ENCODE data around the gene CACNA1S.

CACNA1S gene

DNA sequence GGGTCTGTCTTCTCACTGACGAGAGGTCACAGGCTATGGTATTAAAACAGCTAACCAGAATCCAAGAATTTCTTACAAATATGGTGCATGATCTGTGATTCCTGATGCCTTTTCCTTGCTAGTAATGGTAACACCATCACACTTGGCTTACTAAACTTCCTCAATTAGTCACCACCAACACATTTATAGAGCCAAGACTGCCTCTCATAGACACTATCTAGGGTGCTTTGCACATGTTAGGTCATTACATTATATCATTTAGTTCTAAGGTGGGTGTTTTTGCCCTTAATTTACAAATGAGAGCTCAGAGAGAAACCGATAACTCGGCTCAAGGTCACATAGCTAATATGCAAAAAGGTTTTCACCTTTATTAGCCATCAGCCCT lies 97.4 kb downstream of the CACNA1S start:
- DNase-seq (ENCODE audit: low read depth in 1 of 2, low spot score in 1 of 2) = no peak

DNA sequence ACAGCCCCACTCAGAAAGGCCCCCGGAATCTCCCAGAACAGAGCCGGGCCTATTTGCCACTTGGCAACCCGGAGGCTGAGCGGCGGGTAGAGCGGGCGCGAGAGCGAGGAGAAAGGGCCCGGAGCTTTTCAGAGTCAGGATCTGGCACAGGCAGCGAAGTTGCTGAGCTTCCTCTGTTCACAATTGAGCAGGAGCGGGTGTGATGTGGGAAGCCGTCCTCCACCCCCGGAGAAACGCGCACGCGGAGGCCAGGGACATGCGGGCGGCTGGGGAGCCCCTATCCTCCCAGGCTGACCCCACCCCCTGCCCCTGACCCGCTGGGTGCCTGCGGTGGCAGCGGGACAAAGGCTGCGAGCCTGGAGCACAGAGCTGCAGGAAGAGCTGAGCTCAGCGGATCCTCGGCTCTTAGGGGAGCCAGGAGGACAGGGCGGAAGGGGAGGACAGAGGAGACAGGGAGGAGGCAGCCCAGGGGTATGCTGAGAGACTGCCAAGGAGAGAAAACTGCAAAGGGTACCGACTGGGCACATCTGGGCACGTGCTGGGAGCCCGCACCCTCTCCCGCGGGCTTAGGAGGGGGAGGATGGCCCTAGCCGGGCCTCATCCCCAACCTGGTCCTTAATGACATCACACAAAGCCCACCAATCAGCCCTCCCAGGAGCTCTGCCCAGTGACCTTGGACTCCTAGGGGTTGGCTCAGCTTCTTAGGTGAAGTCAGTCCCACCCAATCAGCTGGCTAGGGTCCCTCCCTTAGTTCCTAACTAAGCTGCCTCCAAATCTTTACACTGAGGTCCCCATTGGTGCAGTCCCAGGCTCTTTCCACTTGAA lies 98.0 kb downstream of the CACNA1S start:
- no peak for DNase-seq (ENCODE audit: low read depth in 1 of 2, low spot score in 1 of 2)

DNA sequence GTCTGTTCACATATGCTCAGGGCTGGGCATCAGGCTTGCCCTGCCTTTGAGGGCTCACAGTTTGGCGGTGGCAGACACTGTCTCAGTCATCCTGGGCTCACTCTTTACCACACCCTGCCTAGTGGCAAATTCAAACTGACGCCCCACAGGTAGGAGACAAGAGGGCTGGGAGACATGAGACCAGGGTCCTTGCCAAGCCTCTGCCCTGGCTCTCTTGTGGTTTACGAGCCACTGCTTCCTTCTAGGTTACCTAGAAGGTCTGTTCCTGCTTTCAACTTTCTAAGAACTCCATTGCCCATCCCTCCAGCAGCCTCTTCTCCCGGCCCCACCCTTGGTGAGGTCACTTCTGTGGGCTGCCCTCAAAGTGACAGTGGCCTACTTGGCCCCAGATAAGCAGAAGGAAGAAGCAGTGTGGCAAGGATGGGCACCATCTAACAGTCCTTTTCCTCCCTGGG lies 99.2 kb downstream of the CACNA1S start:
- no peak for DNase-seq (ENCODE audit: low read depth in 1 of 2, low spot score in 1 of 2)

DNA sequence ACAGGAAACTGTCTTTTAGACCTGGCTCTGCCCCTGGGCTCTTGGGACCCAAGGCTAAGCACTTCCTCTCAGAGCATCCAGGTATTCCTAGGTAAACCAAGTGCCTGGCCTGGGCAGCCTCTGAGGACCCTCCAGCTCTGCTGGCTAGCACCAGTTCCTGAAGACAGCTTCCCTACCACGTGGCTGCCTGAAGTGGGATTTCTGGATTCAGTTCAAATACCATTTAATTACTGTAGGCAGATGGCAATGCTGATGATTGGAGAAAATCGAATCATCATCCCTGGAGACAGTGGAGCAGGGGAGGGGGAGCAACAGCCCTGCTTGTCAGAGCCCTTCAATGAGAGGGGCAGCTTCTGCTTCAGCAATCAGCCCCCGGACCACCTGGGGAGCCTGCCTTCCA lies 100.6 kb downstream of the CACNA1S start:
- no peak for DNase-seq (ENCODE audit: low read depth in 1 of 2, low spot score in 1 of 2)

DNA sequence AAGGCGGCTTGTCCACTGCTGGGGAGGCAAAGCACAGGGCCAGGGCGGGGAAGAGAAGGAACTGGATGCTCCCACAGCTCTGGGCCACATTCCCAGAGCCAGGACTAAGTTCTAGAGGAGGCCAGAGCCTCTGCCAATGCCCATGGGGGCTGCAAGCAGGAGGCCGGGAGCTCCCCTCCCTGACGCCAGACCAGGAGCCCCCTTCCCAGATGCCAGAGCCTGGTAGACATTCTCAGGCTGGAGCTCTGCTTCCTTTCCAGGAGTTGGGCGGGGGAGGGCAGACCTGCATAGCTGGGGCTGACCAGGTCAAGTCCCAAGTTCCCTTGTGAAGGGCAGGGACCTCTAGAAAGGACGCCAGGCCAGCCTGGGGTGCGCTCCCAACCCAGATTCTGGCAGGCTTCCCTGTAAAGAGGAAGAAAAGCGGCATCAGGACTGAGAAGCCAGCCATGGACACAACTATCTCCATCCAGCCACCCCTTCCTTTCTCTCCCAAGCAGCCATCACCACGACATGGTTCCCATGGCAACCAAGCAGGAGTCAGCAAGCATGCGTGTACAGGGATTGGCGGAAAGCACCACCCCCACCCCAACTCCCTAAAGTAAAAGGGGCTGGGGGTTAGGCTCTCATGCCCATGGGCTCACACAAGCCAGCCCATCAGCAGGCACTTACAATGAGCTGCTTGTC lies 102.1 kb downstream of the CACNA1S start:
- DNase-seq (ENCODE audit: low read depth in 1 of 2, low spot score in 1 of 2) = no peak

DNA sequence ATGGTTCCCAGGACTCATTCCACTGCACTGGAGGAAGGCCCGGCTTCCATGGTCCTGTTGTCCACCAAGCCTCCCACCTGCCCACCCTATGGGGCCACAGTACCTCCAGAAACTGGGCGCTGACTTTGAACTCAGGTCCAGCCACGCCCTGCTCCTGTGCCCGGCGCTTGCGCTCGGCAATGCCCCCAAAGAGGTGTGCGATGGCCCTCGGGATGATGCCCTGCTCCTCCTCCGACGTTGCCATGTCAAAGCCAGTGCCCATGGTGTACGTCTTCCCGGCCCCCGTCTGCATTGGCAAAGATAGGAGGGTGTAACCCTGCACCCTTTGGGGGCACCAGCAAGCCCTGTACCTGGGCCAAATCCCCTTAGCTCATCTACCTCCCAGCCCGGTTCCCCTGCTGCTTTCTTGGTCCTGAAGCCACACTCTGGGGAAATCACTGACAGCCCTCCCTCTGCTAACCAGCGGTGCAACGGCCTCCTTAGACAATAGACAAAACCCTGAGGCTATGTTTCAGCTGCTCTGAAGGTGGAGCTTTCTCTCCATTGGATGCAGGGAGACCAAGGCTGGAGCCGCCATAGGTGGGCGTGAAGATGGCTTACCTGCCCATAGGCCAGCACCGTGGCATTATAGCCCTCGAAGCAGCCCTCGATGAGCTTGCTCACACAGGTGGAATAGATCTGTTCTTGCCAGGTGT lies 103.4 kb downstream of the CACNA1S start:
- DNase-seq (ENCODE audit: low read depth in 1 of 2, low spot score in 1 of 2) = no peak

DNA sequence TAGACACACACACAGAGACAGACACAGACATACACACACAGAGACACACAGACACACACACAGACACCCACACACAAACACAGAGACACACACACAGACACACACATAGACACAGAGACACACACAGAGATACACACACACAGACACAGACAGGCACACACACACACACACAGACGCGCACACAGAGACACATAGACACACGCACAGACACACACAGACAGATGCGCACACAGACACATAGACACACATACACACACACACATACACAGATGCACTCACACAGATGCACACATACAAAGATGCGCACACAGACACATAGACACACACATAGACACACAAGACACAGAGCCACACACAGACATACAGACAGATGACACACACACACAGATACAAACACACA lies 104.7 kb downstream of the CACNA1S start:
- DNase-seq (ENCODE audit: low read depth in 1 of 2, low spot score in 1 of 2) = no peak

DNA sequence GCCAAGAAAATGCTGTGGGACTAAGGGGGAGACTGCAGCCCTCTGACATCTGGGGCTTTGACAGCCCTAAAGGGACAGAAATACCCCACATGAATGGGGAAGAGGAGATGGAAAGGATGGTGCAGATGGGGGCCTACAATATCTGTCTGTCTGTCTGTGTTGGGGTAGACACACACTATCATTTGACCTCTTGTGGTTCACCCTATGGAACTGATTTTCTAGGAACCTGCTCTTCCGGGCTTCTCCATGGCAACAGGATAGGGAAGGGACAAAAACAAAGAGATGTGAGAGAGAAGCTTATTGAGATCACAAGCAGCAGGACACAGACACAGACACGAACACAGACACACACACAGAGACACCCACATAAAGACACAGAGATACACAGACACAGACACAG lies 105.8 kb downstream of the CACNA1S start:
- no peak for DNase-seq (ENCODE audit: low read depth in 1 of 2, low spot score in 1 of 2)

DNA sequence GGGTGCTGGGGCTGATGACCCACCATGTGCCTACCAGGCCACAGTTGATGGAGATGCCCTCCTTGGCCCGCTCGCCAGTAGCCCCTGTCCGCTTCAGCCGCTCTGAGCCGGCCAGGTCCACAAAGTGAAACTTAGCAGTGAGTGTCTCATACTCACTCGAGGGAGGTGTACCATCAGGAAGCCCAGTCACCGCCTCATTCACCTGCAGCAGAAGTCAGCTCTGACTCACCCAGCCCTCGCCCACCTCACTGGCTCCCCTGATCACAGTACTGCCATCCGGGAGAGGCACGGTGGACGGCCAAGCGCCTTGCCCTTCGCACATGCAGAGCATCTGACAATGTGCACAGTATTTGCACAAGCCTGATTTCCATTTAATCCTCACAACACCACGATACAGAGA lies 107.5 kb downstream of the CACNA1S start:
- DNase-seq (ENCODE audit: low read depth in 1 of 2, low spot score in 1 of 2) = no peak

DNA sequence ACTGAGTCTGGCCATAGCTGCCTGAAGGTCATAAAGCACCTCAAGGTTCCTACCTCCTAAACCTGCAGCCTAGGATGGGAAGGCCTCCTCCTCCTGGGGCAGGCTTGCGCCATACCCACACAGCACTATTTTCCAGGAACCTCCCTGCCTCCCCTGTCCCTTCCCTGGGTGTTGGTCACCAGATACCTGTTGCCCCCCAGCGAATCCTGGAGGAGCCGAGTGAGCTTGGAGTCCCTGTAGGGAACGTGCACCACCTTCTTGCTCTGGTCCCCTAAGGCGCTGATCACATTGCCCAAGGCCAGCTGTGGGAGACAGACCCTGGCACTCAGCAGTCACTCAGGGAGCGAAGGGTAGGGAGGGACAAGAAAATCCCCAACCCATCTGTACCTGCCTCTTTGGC lies 108.1 kb downstream of the CACNA1S start:
- DNase-seq (ENCODE audit: low read depth in 1 of 2, low spot score in 1 of 2) = no peak

DNA sequence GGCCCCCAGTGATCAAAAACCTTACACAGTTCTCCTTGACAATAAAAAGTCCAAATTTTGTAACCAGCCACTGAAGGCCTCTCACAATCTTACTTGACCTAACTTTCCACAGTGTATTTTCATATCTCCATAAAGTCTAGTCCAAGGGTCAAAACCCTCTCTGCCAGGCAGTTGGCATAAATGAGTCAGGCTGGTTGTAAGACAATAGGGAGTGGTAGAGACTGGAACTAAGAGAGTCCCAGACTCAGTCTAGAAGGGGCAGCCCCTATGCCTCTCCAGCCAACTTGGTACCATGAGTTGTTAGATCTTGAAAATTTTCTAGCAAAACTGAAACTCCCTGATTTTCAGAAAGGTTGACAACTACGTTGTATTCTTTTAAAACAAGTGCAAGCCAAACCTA lies 109.7 kb downstream of the CACNA1S start:
- DNase-seq (ENCODE audit: low read depth in 1 of 2, low spot score in 1 of 2) = no peak

DNA sequence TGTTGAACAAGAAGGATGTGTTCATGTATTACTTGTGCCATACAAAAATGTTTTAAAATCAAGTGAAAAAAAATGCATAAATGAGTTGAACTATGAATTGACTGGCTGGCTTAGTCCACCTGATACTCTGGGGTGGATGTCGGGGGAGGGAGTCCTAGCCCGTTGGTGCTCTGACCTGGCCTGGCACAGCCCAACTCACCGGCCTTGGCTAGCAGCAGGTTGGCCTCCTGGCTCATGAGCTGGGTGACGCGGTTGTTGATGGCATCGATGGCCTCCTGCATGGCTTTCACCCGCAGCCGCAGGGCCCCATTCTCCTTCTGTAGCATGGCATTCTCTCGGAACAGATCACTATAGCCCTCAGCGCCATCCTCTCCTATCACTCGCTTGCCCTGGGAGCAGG lies 110.3 kb downstream of the CACNA1S start:
- DNase-seq (ENCODE audit: low read depth in 1 of 2, low spot score in 1 of 2) = no peak

DNA sequence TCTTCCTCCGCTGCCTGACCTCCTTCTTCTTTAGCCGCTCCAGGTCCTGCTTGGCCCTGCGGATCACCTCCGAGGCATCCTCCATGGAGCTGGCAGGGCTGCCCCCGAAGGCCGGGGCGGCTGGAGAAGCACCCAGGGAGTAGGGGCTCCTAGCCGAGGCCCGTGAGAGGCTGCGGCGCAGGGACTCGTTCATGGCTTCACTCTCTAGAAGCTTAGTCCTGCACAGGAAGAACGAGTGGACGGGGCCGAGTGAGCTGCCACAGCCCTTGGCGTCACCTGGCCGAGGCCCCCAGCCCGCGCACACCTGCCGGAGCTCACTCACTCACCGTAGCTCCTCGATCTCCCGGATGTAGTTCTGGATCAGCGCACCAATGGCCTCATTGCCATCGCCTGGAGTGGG lies 111.8 kb downstream of the CACNA1S start:
- no peak for DNase-seq (ENCODE audit: low read depth in 1 of 2, low spot score in 1 of 2)

DNA sequence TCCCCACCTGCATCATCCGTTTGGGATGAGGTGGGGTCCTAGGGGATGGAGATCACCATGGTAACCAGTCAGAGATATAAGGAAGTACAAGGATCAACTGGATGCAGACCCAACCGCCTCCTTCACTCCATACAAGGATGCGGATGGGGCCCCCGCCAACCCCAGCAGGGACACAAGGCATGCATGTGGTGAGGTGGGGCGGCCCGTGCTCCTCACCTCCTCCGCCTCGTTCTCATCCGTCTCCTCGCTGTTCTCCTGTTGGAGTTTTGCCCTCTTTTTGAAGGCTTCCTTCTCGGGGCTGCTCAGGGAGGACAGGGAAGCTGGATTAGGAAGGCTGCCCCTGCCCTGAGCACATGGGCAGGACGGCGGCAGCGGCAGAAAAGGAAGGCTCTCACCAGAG lies 112.6 kb downstream of the CACNA1S start:
- DNase-seq (ENCODE audit: low read depth in 1 of 2, low spot score in 1 of 2) = no peak

DNA sequence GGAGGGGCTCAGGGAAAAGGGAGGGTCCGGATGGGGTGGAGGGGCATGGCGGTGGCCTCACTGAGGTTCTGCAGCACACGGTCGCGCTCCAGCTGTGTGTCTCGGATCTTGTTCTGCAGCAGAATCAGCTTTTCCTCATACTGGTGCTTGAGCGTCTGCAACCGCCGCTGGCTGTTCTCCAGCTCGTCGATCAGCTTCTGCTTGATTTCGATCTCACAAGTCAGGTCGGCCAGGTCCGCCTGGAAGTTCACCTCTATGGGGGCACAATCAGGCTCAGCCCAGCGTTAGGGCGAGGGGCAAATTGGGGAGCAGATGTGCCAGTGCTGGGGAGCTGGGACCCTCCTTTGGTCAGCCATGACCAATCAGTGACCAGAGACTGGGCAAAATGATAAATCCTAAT lies 113.9 kb downstream of the CACNA1S start:
- DNase-seq (ENCODE audit: low read depth in 1 of 2, low spot score in 1 of 2) = no peak

DNA sequence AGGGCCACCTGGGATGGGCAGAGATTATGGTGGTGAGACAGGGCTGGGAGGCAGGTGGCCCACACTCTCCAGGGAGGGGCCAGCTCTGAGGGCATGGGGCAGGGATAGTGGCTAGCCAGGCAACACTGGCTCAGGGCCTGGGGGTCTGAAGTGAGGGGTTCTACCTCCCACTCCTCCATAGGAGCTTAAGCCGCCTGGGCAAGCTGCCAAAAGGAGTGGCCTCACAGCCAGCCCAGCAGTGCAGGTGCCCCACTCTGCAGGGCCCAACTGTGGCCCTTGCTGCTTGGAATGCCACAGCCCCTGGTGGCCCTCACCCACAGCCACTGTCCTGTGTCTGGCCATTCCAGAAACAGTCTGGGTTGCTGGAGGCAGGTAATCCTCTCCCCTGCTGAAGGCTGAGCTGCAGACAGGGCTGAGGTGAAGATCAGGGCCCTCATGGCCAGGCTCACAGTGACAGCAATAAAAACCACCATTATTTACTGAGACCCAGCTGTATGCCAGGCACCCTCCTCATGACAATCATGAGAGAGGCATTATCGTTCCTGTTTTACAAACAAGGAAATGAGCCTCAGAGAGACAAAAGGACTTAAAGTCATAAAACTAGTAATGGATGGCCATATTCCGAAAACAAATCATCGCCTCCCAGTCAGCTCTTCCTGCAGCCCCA lies 119.7 kb downstream of the CACNA1S start:
- no peak for DNase-seq (ENCODE audit: low read depth in 1 of 2, low spot score in 1 of 2)

DNA sequence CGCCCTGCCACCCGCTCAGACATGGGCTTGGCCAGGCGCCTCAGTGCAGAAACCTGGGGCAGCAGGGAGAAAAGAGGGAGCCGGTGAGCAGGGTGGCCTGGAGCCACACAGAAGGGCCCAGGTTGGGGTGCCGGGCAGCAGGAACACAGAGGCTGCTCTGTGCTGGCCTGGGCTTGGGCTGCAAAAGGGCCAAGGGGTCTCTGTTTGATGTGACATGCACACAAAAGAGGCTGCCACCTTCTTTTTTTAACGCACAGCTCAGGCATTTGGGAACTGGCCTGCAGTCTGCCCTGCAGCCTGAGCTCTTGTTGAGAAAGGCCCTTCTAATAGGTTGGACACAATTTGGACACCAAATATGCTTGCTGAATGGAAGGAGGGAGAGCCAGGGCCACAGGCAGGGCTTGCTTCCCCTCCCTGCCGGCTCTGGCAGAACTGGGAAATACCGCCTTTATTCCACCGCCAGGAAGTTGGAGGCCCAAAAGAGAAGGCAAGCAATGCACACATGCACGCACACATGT lies 121.1 kb downstream of the CACNA1S start:
- DNase-seq (ENCODE audit: low read depth in 1 of 2, low spot score in 1 of 2) = no peak

DNA sequence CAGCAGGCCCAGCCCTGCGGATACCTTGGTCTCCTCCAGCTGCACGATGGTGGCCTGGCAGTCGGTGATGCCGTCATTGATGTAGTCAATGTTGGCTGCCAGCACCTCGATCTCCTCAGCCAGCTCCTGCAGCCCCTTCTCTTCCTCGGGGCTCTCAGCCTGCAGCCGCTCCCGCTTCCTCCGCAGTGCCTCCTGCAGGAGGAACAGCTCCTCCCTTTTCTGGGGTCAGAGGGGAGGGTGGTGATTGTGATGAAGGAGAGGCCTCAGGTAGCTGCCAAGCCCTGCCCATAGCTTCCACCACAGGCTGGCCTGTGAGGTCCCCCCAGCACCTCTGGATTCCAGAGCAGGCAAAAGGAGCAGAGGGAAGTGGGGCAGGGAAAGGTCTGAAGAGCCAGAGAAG lies 122.1 kb downstream of the CACNA1S start:
- DNase-seq (ENCODE audit: low read depth in 1 of 2, low spot score in 1 of 2) = no peak

All from activated CD4-positive, alpha-beta T cell treated with anti-CD3 and anti-CD28 coated beads, Interleukin-2, amount 50 U/mL, for 24 hours (primary cell).